Right lobe of liver (tissue), 6 donors: ENCODE results near the gene TIMP1. TPM values are rescaled to one million over a fixed set of nuclear protein-coding genes. Genes with fewer than 3 reads are reported as not detected.

Source experiments
- ATAC-seq, 4 donors: fragments of 200-7000 bp; cut with Tn5 transposase; one replicate each; pipeline ENCODE4 v1.9.1; 2020; ENCODE audit warnings: mild to moderate bottlenecking in 4 of 4, moderate library complexity in 4 of 4
- DNase-seq, 3 donors: peaks; one replicate each; pipeline ENCODE4 v3.0.0-alpha.2; 2020
- H3K27ac ChIP-seq, 3 donors: fragments of 200-600 bp; one replicate each; pipeline ENCODE4 v1.8.0; 2022
- H3K27me3 ChIP-seq, 2 donors: fragments of 200-600 bp; one replicate each; pipeline ENCODE4 v1.8.0; 2022
- H3K36me3 ChIP-seq, 4 donors: fragments of 200-600 bp; sonication (generic) in 1 of 4; one replicate each; pipeline versions ENCODE4 v1.5.1 to v1.8.0; 2017 to 2022; ENCODE audit warnings: control low read depth in 1 of 4
- H3K4me1 ChIP-seq, 4 donors: fragments of 200-600 bp; sonication (generic) in 1 of 4; one replicate each; pipeline versions ENCODE4 v1.5.1 to v1.8.0; 2017 to 2022; ENCODE audit warnings: control low read depth in 1 of 4
- H3K4me3 ChIP-seq, 3 donors: fragments of 200-600 bp; one replicate each; pipeline ENCODE4 v1.8.0; 2022
- H3K9me3 ChIP-seq, 4 donors: fragments of 200-600 bp; sonication (generic) in 1 of 4; one replicate each; pipeline versions ENCODE4 v1.5.1 to v1.8.0; 2017 to 2022; ENCODE audit warnings: control low read depth in 1 of 4
- CTCF ChIP-seq, 4 donors: fragments of 200-600 bp in 3 of 4; fragments of 450-650 bp in 1 of 4; IDR thresholded peaks; one replicate each; pipeline versions ENCODE4 v1.5.1 to v1.8.0; 2016 to 2022; ENCODE audit warnings: antibody characterized with exemption in 4 of 4, mild to moderate bottlenecking in 2 of 4
- POLR2A ChIP-seq: fragments of 450-650 bp; IDR thresholded peaks from one replicate; pipeline ENCODE4 v1.6.1; 2017; ENCODE audit warnings: antibody characterized with exemption, mild to moderate bottlenecking
- WGBS: methylation state at CpG from one replicate; pipeline ENCODE4 v1.1.6; 2018; ENCODE audit warnings: low coverage, low lambda C conversion rate; ENCODE audit not compliant: insufficient coverage; ENCODE audit errors: missing lambda C conversion rate; 5-methylcytosine and 5-hydroxymethylcytosine counted together
- intact Hi-C, 2 donors: fragments of 100-400 bp; cut with DNase I; formaldehyde crosslinking; loops; one replicate each; pipeline versions ENCODE4 v1.11.2 to v1.14.1; 2022
- total RNA-seq, 6 experiments: library from RNA; depleted of rRNA in 2 of 6; stranded (reverse); fragments of >200 nt in 2 of 6; fragmentation: NEBNext Ultra II Directional in 3 of 6; extraction: Animal tissue kit (Norgen Biotek cat#: 25700) in 3 of 6; gene quantifications; one replicate each; pipeline versions ENCODE4 v1.1.0 to v1.2.4, GENCODE V29; 2016 to 2023
- donor health status: DM: no; HTN: yes; CAD: no.
- donor health status: DM: no; HTN: no; CAD: no.
- donor health status: DM: no; HTN: no; CAD: no.
- donor health status: DM: no; HTN: yes; CAD: no.
- donor health status: DM: no; HTN: yes; CAD: no.

TIMP1 gene
- total RNA-seq, 6 experiments from 2014 or later = 82.1 to 432 (median 143) TPM

- TF ChIP-seq POLR2A (peak; percentile 37), CTCF (IDR thresholded peaks at IDR 0.05) (no peak)
- peaks cover 0 to 25% (median 0%) of the 10 kb centered on the region in 4 donors for H3K4me1 ChIP-seq
- peak; percentile 77 to 88 (median 86) for DNase-seq
Observed at GRCh38 chrX:47556045-47556623, 26.1 kb upstream of the TIMP1 start.

GRCh38 chrX:47558436-47558835 lies 23.8 kb upstream of the TIMP1 start:
- WGBS = 61% methylated on average over 3 of the region's 3 CpGs
- Histone ChIP-seq H3K27ac (peak overlapping the region in 2 of 3 donors; percentile 54 to 80), H3K27me3 (no peaks in the 10 kb centered on the region), H3K36me3 (peaks cover 0 to 6% (median 0%) of the 10 kb centered on the region in 4 donors), H3K4me3 (no peak overlapping the region), H3K9me3 (no peaks in the 10 kb centered on the region), H3K4me1 (peaks cover 0 to 25% (median 0%) of the 10 kb centered on the region in 4 donors)
- ATAC-seq (peak in 3 of 4 donors; percentile 9 to 22 (median 14)), DNase-seq (no peak)
- intact Hi-C loops = no loop called here
- TF ChIP-seq POLR2A = no peak
- TF ChIP-seq CTCF (IDR thresholded peaks at IDR 0.05) = no peak

More at GRCh38 chrX:47556045-47556623, 26.1 kb upstream of the TIMP1 start:
- intact Hi-C loops = no loop called here
- ATAC-seq = peak; percentile 64 to 87 (median 76)
- no peaks in the 10 kb centered on the region for H3K36me3 ChIP-seq
- peak overlapping the region; percentile 45 to 80 (median 75) for H3K27ac ChIP-seq
- 33% methylated on average over 8 of the region's 20 CpGs for WGBS
- no peaks in the 10 kb centered on the region for H3K27me3 ChIP-seq
- H3K9me3 ChIP-seq = no peaks in the 10 kb centered on the region
- peak overlapping the region in 2 of 3 donors; percentile 32 to 40 for H3K4me3 ChIP-seq

- Histone ChIP-seq H3K4me1 (peaks cover 0 to 19% (median 0%) of the 10 kb centered on the region in 4 donors), H3K36me3 (peaks cover 0 to 13% (median 6%) of the 10 kb centered on the region in 4 donors), H3K27ac (peak overlapping the region; percentile 93 to 97 (median 94)), H3K27me3 (no peaks in the 10 kb centered on the region), H3K9me3 (no peaks in the 10 kb centered on the region), H3K4me3 (peak overlapping the region; percentile 52 to 71 (median 53))
- TF ChIP-seq CTCF (IDR thresholded peaks at IDR 0.05) (no peak), POLR2A (no peak)
- WGBS = 16% methylated on average over 15 of the region's 15 CpGs
- intact Hi-C loops = no loop called here
- ATAC-seq (no peak), DNase-seq (no peak)
Observed at GRCh38 chrX:47560179-47560933, 21.9 kb upstream of the TIMP1 start.

- Histone ChIP-seq H3K9me3 (no peaks in the 10 kb centered on the region), H3K4me1 (peaks cover 0 to 14% (median 0%) of the 10 kb centered on the region in 4 donors), H3K27ac (peak within 1 kb of the TSS; percentile 93 to 97 (median 94)), H3K4me3 (peak within 1 kb of the TSS; percentile 52 to 71 (median 53)), H3K36me3 (peaks cover 0 to 19% (median 7%) of the 10 kb centered on the region in 4 donors), H3K27me3 (no peaks in the 10 kb centered on the region)
- TF ChIP-seq POLR2A = peak; percentile 76
- no peak for TF ChIP-seq CTCF (IDR thresholded peaks at IDR 0.05)
- ATAC-seq (peak; percentile 89 to 94 (median 90)), DNase-seq (peak; percentile 94 to 98 (median 98))
- WGBS = 24% methylated on average over 21 of the region's 59 CpGs
- intact Hi-C loops = no loop called here
Observed at GRCh38 chrX:47560934-47561658, 21.1 kb upstream of the TIMP1 start, which contains the start of gene ARAF. Gene ARAF, plus strand, starts transcription at chrX:47561205. Its CDS starts 1,763 bp downstream, at chrX:47562968.
